Ovary (tissue), 3 donors: Measurements from ENCODE around the gene CDC20.

ENCODE experiments used
- POLR2A ChIP-seq: fragments of 450-650 bp; IDR thresholded peaks from one replicate; pipeline ENCODE4 v1.6.1; 2017; ENCODE audit warnings: antibody characterized with exemption, mild to moderate bottlenecking, moderate library complexity
- TF ChIP-seq, protein P1 (sequence below), 3 donors: fragments of 450-650 bp in 2 of 3; fragments of 200-600 bp in 1 of 3; IDR thresholded peaks; one replicate each; pipeline versions ENCODE4 v1.5.1 to v1.8.0; 2016 to 2022; ENCODE audit warnings: antibody characterized with exemption in 3 of 3, mild to moderate bottlenecking in 1 of 3
- donor health status: DM: no; HTN: no; CAD: no.

DNA sequence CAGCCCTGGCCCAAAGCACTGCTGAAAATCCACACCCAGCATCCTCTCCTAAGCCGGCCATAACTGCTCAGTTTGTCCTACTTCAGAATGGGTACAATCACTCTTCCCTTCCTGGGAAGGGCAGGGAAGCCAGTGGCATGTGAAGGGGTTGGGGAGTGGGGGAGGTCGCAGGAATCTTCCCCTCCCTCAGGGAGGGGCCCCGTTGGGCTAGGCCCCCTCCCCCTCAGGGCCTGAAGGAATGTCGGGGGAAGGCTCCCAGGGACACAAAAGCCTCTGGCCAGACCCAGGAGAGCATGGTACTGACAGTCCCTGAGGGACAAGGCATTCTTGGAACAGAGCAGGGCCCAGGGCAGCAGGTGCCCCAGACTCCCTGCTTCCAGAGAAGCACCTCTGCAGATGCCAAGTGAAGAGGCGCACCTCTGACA lies 7.8 kb downstream of the CDC20 start:
- TF ChIP-seq, protein P1, sequence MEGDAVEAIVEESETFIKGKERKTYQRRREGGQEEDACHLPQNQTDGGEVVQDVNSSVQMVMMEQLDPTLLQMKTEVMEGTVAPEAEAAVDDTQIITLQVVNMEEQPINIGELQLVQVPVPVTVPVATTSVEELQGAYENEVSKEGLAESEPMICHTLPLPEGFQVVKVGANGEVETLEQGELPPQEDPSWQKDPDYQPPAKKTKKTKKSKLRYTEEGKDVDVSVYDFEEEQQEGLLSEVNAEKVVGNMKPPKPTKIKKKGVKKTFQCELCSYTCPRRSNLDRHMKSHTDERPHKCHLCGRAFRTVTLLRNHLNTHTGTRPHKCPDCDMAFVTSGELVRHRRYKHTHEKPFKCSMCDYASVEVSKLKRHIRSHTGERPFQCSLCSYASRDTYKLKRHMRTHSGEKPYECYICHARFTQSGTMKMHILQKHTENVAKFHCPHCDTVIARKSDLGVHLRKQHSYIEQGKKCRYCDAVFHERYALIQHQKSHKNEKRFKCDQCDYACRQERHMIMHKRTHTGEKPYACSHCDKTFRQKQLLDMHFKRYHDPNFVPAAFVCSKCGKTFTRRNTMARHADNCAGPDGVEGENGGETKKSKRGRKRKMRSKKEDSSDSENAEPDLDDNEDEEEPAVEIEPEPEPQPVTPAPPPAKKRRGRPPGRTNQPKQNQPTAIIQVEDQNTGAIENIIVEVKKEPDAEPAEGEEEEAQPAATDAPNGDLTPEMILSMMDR (IDR thresholded peaks at IDR 0.05), result no peak
- no peak for TF ChIP-seq POLR2A
